ENCODE data around the gene NFE2L3.

GRCh38 chr7:26233902-26234511 lies 82.0 kb downstream of the NFE2L3 start:
- TF ChIP-seq CTCF (conservative IDR thresholded peaks at IDR 0.05; ENCODE audit: low read depth, low read length) (no peak), POLR2A (IDR thresholded peaks at IDR 0.05; ENCODE audit: low read depth, low read length) (no peak), MAFK (IDR thresholded peaks at IDR 0.05; ENCODE audit: low read depth, low read length) (no peak), FOS (IDR thresholded peaks at IDR 0.05; ENCODE audit: low read depth, low read length) (no peak), MXI1 (IDR thresholded peaks at IDR 0.05; ENCODE audit: borderline replicate concordance, low read depth, low read length) (no peak), SMC3 (IDR thresholded peaks at IDR 0.05; ENCODE audit: low read depth, low read length) (no peak), RAD21 (IDR thresholded peaks at IDR 0.05; ENCODE audit: low read length) (no peak), MAZ (IDR thresholded peaks at IDR 0.05; ENCODE audit: borderline replicate concordance, low read depth, low read length) (no peak), BHLHE40 (IDR thresholded peaks at IDR 0.05; ENCODE audit: low read depth, low read length) (no peak), RFX5 (IDR thresholded peaks at IDR 0.05; ENCODE audit: low read depth, low read length) (no peak), RCOR1 (IDR thresholded peaks at IDR 0.05; ENCODE audit: insufficient replicate concordance, low read length) (no peak)
- TF ChIP-seq, protein P1, sequence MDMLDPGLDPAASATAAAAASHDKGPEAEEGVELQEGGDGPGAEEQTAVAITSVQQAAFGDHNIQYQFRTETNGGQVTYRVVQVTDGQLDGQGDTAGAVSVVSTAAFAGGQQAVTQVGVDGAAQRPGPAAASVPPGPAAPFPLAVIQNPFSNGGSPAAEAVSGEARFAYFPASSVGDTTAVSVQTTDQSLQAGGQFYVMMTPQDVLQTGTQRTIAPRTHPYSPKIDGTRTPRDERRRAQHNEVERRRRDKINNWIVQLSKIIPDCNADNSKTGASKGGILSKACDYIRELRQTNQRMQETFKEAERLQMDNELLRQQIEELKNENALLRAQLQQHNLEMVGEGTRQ (IDR thresholded peaks at IDR 0.05; ENCODE audit: low read depth, low read length): no peak
